Bronchial epithelial cell (primary cell): Measurements from ENCODE around the gene BTRC. TPM values are rescaled to one million over a fixed set of nuclear protein-coding genes. Genes with fewer than 3 reads are reported as not detected.
"Not testable (repeated sequence)": the region's sequence is repeated elsewhere in the genome, so short reads cannot be mapped to it uniquely, and the experiment has no call there.

Experiments
- DNase-seq: peaks from one replicate; pipeline ENCODE4 v3.0.0-alpha.2; 2010; ENCODE audit warnings: low read depth
- FAIRE-seq: peaks from 2 replicates; lab custom pipeline; 2011; peaks lifted over from hg19 to GRCh38; lab: Jason Lieb, UNC
- H3K27me3 ChIP-seq: 2 replicates; pipeline ENCODE4 v1.5.1; 2011; ENCODE audit warnings: low read length; ENCODE audit not compliant: control insufficient read depth, insufficient read depth
- H3K36me3 ChIP-seq: 2 replicates; pipeline ENCODE4 v1.5.1; 2011; ENCODE audit warnings: low read length; ENCODE audit not compliant: control insufficient read depth, insufficient read depth
- H3K4me3 ChIP-seq: 2 replicates; pipeline ENCODE4 v1.5.1; 2011; ENCODE audit warnings: mild to moderate bottlenecking, low read depth, low read length, control low read depth
- total RNA-seq: library from RNA; depleted of rRNA; stranded (reverse); fragments of >200 nt; gene quantifications from 2 replicates; pipeline ENCODE4 v1.2.1, GENCODE V29; 2014
- TF ChIP-seq, protein P1 (sequence below): IDR thresholded peaks from 2 replicates; pipeline ENCODE4 v1.5.1; 2011; ENCODE audit warnings: mild to moderate bottlenecking, moderate library complexity, low read length, control low read depth, inconsistent platforms; ENCODE audit not compliant: insufficient read depth, severe bottlenecking

BTRC gene
- total RNA-seq, 1 donor from 2014 or later, result 6.8 TPM

DNA sequence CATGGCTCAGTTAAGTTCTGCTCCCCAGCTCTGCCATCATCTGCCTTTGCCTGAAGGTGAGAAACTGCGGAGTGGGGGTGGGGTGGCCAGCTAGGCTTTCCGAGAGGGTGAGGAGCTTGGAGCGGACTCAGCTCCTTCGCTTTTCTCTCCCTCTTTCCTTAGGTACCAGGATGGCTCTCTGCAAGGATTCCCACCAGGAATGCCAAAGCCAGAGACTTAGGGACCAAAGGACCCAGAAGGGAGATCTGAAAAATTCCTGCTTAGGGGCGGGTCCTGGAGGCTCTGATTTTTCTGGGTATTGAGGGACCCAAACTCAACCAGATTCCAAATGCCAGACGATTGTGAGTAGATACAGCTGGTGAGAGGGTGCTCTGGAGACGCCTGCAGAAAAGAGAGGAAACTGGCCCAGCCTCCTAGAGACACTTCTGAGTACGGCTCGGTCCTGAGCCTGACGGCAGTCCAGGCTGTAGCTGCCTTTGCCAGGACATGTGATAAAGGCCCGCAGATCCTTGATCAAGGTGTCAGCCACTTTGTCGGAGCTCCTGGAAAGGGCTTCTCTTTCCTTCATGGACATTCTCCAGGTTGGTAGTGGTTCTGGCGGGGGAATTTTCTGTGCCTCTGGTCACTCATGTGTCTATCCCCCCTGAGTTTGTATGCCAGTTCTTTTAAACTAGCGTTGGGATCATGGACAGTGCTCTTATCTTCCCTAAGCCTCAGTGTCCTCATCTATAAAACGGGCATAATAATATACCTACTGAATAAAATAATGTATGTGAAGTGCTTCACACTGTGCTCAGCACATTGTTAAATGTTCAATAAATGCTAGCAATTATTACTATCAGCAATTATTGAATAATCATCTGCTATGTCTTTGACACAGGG is 42.5 kb upstream of the BTRC start:
- Histone ChIP-seq H3K27me3 (peaks cover 8% of the 10 kb centered on the region), H3K4me3 (peak overlapping the region; percentile 11), H3K36me3 (no peaks in the 10 kb centered on the region)
- DNase-seq, result no peak
- TF ChIP-seq, protein P1, sequence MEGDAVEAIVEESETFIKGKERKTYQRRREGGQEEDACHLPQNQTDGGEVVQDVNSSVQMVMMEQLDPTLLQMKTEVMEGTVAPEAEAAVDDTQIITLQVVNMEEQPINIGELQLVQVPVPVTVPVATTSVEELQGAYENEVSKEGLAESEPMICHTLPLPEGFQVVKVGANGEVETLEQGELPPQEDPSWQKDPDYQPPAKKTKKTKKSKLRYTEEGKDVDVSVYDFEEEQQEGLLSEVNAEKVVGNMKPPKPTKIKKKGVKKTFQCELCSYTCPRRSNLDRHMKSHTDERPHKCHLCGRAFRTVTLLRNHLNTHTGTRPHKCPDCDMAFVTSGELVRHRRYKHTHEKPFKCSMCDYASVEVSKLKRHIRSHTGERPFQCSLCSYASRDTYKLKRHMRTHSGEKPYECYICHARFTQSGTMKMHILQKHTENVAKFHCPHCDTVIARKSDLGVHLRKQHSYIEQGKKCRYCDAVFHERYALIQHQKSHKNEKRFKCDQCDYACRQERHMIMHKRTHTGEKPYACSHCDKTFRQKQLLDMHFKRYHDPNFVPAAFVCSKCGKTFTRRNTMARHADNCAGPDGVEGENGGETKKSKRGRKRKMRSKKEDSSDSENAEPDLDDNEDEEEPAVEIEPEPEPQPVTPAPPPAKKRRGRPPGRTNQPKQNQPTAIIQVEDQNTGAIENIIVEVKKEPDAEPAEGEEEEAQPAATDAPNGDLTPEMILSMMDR, result no peak
- FAIRE-seq, result no peak

DNA sequence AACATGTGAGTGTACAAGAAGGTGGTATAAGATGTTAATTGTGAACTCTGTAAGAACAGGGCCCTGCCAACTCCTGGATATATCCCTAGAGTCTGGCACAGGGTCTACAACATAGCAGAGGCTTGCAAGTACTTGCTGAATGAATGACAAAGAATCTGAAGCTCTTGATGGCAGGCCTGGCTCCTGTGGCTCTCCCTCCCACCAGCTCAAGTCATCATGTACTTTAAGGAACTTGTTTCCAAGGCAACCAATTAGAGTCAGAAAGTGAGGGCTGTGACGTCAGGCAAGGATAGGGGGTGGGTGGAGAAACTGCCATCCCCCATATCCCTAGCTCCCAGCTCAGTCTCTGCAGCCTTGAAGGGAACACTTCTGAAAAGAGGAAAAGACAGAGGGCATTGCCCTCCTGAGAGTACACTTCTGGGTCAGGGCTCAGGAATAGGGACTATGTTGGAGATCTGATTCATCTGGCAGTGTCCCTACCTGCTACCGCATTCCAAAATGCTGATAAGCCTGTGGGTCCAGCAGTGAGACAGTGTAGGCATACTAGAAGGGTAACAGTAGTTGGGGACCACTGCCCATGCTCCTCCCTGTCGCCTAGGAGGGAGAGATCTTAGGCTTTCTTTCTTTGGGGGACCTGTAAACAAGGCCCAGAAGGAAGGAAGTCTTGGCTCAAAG is 34.6 kb upstream of the BTRC start:
- TF ChIP-seq, protein P1, result no peak
- FAIRE-seq (peak; percentile 36), DNase-seq (peak; percentile 52)

DNA sequence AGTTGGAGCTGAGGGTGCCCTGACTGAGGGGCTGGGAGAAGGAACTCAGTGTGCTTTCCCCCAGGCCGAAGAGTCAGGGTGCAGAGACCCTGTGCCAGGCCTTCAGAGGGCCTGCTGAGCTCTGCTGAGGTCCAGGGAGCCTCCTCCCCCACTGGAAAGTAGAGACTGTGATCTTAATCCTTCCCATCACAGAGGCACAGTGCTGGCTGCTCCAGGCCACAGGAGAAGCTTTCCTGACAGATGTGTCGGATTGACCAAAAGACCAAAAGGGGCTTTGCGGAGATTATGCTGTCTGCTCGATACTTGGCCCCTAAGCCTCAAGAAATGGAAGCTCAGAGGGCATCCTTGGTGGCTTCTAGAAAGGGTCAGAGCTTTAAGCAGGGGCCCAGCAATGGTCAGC is 32.9 kb upstream of the BTRC start:
- TF ChIP-seq, protein P1, result no peak
- H3K4me3 ChIP-seq, result no peak overlapping the region
- FAIRE-seq, result no peak
- no peaks in the 10 kb centered on the region for H3K36me3 ChIP-seq
- DNase-seq, result no peak
- H3K27me3 ChIP-seq, result peaks cover 6% of the 10 kb centered on the region

More for the DNA sequence above, 34.6 kb upstream of the BTRC start:
- Histone ChIP-seq H3K4me3 (no peak overlapping the region), H3K27me3 (peaks cover 6% of the 10 kb centered on the region), H3K36me3 (no peaks in the 10 kb centered on the region)

DNA sequence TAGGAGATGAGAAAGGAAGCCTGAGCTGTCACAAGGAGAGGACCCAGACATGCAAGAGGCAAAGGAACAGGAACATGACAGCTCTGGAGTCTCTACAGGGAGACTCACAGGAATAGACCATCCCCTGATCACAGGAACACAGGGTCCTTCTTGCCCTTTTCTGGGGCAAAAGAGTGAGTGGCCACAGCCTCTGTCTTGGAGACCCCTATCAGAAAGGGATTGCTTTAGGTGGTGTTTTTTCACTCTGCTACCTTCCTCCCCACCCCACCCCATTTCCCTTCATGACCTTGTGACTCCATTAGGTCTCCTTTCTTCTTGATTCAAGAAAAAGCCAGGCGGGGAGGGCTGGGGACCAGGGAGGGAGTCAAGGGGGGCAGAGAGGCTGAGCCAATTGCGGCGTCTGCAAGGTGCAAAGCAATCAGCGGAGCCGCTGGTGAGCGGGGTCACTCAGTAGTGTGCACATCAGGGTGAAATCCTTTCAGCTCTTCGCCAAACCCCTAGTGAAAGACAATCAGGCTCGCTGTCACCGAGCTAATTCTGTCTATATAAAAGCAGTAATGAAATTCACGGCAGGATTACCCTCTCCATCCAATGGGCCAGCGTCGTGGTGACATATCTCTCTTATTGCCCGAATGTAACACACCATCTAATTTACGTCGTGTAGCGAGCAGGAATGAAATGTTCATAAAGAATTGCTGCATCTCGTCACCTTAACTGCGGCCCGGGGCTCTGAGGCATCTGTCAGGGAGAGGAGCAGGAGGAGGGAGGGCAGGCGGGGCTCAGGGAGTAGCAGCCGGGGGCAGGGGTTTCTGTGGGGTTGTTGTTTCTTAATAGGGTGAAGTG is 31.5 kb upstream of the BTRC start:
- DNase-seq, result no peak
- Histone ChIP-seq H3K36me3 (no peaks in the 10 kb centered on the region), H3K4me3 (no peak overlapping the region), H3K27me3 (peaks cover 6% of the 10 kb centered on the region)
- FAIRE-seq, result no peak
- TF ChIP-seq, protein P1, result no peak

DNA sequence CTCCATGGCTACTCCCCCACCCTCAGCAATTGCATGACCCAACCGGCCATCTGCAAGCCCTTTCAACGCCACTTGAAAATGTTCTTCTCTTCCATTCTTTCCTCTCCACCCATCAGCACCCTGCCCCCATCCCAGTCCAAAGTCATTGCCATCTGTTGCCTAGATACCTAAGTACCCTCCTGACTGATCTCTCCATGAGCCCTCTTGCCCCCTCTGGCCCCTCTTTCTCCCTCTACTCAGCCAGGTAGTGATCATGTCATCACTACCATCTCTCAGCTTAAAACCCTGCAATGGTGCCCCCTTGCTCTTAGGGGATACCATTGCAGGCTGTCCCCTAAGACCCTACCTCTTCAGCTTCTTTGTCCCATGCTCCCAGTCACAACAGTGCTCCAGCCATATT is 30.5 kb upstream of the BTRC start:
- TF ChIP-seq, protein P1, result no peak
- Histone ChIP-seq H3K27me3 (peaks cover 6% of the 10 kb centered on the region), H3K4me3 (no peak overlapping the region), H3K36me3 (no peaks in the 10 kb centered on the region)
- no peak for DNase-seq
- no peak for FAIRE-seq

DNA sequence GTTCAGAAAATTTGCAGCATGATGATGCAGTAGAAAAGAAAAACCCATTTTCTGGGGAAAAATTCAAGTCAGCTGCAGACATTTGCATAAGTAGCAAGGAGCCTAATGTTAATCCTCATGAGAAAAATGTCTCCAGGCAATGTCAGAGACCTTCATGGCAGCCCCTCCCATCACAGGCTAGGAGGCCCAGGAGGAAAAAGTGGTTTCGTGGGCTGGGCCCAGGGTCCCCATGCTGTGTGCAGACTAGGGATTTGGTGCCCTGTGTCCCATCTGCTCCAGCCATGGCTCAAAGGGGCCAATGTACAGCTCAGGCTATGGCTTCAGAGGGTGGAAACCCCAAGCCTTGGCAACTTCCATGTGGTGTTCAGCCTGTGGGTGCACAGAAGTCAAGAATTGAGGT is 26.5 kb upstream of the BTRC start:
- DNase-seq, H3K36me3 ChIP-seq, H3K4me3 ChIP-seq, H3K27me3 ChIP-seq, FAIRE-seq: not testable (repeated sequence)
